SK-N-SH treated with all-trans-retinoic acid at 6 μM for 48 hours (cell line): ENCODE measurements around the gene VPS37C.

Experiments used
- ATAC-seq: fragments of 200-7000 bp; cut with Tn5 transposase; 3 replicates; pipeline ENCODE4 v1.9.1; 2020; ENCODE audit warnings: mild to moderate bottlenecking, moderate library complexity
- ARNTL ChIP-seq: fragments of 450-650 bp; formaldehyde crosslinking; IDR thresholded peaks from 2 replicates; pipeline ENCODE4 v1.5.0; 2020; ENCODE audit warnings: low read depth, mild to moderate bottlenecking, moderate library complexity, borderline replicate concordance
- BACH2 ChIP-seq: fragments of 250-450 bp; sonication (Bioruptor Pico); IDR thresholded peaks from 2 replicates; pipeline ENCODE4 v1.9.0; 2021; ENCODE audit warnings: mild to moderate bottlenecking, borderline replicate concordance
- CREB5 ChIP-seq: fragments of 250-450 bp; sonication (Bioruptor Pico); IDR thresholded peaks from 2 replicates; pipeline ENCODE4 v1.5.1; 2020; ENCODE audit warnings: low read depth, mild to moderate bottlenecking, moderate library complexity
- CSRNP3 ChIP-seq: fragments of 250-450 bp; sonication (Bioruptor Pico); IDR thresholded peaks from 2 replicates; pipeline ENCODE4 v1.5.1; 2021; ENCODE audit warnings: mild to moderate bottlenecking, moderate library complexity
- ESRRG ChIP-seq: fragments of 250-450 bp; sonication (Bioruptor Pico); IDR thresholded peaks from 2 replicates; pipeline ENCODE4 v1.6.1; 2021; ENCODE audit warnings: mild to moderate bottlenecking
- GLIS3 ChIP-seq: fragments of 250-450 bp; sonication (Bioruptor Pico); IDR thresholded peaks from 2 replicates; pipeline ENCODE4 v1.5.0; 2020; ENCODE audit warnings: mild to moderate bottlenecking, moderate library complexity
- ISL1 ChIP-seq: fragments of 250-450 bp; sonication (Bioruptor Pico); IDR thresholded peaks from 2 replicates; pipeline ENCODE4 v2.1.2; 2022; ENCODE audit warnings: mild to moderate bottlenecking, moderate library complexity
- OSR1 ChIP-seq: fragments of 250-450 bp; sonication (Bioruptor Pico); IDR thresholded peaks from 2 replicates; pipeline ENCODE4 v1.8.0; 2022; ENCODE audit warnings: moderate library complexity, mild to moderate bottlenecking, inconsistent platforms
- PATZ1 ChIP-seq: fragments of 250-450 bp; sonication (Bioruptor Pico); IDR thresholded peaks from 2 replicates; pipeline ENCODE4 v1.8.0; 2020; ENCODE audit warnings: mild to moderate bottlenecking, moderate library complexity, borderline replicate concordance
- POU6F1 ChIP-seq: fragments of 250-450 bp; sonication (Bioruptor Pico); IDR thresholded peaks from 2 replicates; pipeline ENCODE4 v1.8.0; 2021; ENCODE audit warnings: low read depth, mild to moderate bottlenecking, moderate library complexity, borderline replicate concordance
- PPARA ChIP-seq: fragments of 250-450 bp; sonication (Bioruptor Pico); IDR thresholded peaks from 2 replicates; pipeline ENCODE4 v1.5.0; 2020; ENCODE audit warnings: mild to moderate bottlenecking, borderline replicate concordance
- SNAI2 ChIP-seq: fragments of 250-450 bp; sonication (Bioruptor Pico); IDR thresholded peaks from 2 replicates; pipeline ENCODE4 v1.5.0; 2020; ENCODE audit warnings: mild to moderate bottlenecking, moderate library complexity
- TCF4 ChIP-seq: fragments of 250-450 bp; sonication (Bioruptor Pico); IDR thresholded peaks from 2 replicates; pipeline ENCODE4 v1.8.0; 2021; ENCODE audit warnings: mild to moderate bottlenecking, moderate library complexity, borderline replicate concordance
- TOX ChIP-seq: fragments of 250-450 bp; sonication (Bioruptor Pico); IDR thresholded peaks from 2 replicates; pipeline ENCODE4 v1.8.0; 2021; ENCODE audit warnings: mild to moderate bottlenecking, moderate library complexity, borderline replicate concordance
- TSHZ2 ChIP-seq: fragments of 250-450 bp; sonication (Bioruptor Pico); IDR thresholded peaks from 2 replicates; pipeline ENCODE4 v1.5.0; 2020; ENCODE audit warnings: mild to moderate bottlenecking, moderate library complexity
- ZC3H10 ChIP-seq: fragments of 250-450 bp; sonication (Bioruptor Pico); IDR thresholded peaks from 2 replicates; pipeline ENCODE4 v1.5.1; 2021; ENCODE audit warnings: mild to moderate bottlenecking, moderate library complexity
- ZFP30 ChIP-seq: fragments of 450-650 bp; formaldehyde crosslinking; IDR thresholded peaks from 2 replicates; pipeline ENCODE4 v1.5.0; 2022; ENCODE audit warnings: mild to moderate bottlenecking, moderate library complexity
- ZNF565 ChIP-seq: fragments of 450-650 bp; formaldehyde crosslinking; conservative IDR thresholded peaks from 2 replicates; pipeline ENCODE4 v1.5.0; 2020; ENCODE audit warnings: low read depth, mild to moderate bottlenecking, moderate library complexity
- ZNF70 ChIP-seq: fragments of 450-650 bp; formaldehyde crosslinking; IDR thresholded peaks from 2 replicates; pipeline ENCODE4 v1.5.0; 2020; ENCODE audit warnings: mild to moderate bottlenecking, moderate library complexity
- ZNF8 ChIP-seq: fragments of 450-650 bp; formaldehyde crosslinking; IDR thresholded peaks from 2 replicates; pipeline ENCODE4 v1.5.0; 2020; ENCODE audit warnings: mild to moderate bottlenecking, moderate library complexity

The VPS37C gene

GRCh38 chr11:61146416-61146815 is 14.8 kb downstream of the VPS37C start (continued):
- TF ChIP-seq PATZ1 (CRISPR knock-in tag) (no peak), ARNTL (CRISPR knock-in tag) (no peak), BACH2 (no peak)

- no peak for ATAC-seq
- TF ChIP-seq SNAI2 (CRISPR knock-in tag) (no peak), TCF4 (CRISPR knock-in tag) (no peak), GLIS3 (CRISPR knock-in tag) (no peak), ARNTL (CRISPR knock-in tag) (no peak), ZNF70 (no peak), ZNF8 (CRISPR knock-in tag) (no peak), PATZ1 (CRISPR knock-in tag) (no peak), ZFP30 (no peak)
- TF ChIP-seq, all 23 proteins: peak for 0
These were observed 15.8 kb downstream of the VPS37C start for GRCh38 chr11:61145228-61146005.

- TF ChIP-seq ZNF565 (CRISPR knock-in tag) (no peak), BACH2 (no peak), TOX (CRISPR knock-in tag) (no peak), ARNTL (CRISPR knock-in tag) (no peak), ISL1 (CRISPR knock-in tag) (no peak), SNAI2 (CRISPR knock-in tag) (no peak)
These were observed 16.6 kb downstream of the VPS37C start for GRCh38 chr11:61144511-61145179.

GRCh38 chr11:61142424-61142823 is 18.8 kb downstream of the VPS37C start:
- ATAC-seq: no peak
- TF ChIP-seq SNAI2 (CRISPR knock-in tag): no peak
- no peak for TF ChIP-seq OSR1 (CRISPR knock-in tag)
- TF ChIP-seq POU6F1 (CRISPR knock-in tag): no peak
- no peak for TF ChIP-seq TCF4 (CRISPR knock-in tag)
- no peak for TF ChIP-seq TOX (CRISPR knock-in tag)
- TF ChIP-seq ZNF565 (CRISPR knock-in tag): no peak
- TF ChIP-seq ZNF70: no peak
- TF ChIP-seq ZC3H10: no peak
- no peak for TF ChIP-seq ESRRG
- no peak for TF ChIP-seq PATZ1 (CRISPR knock-in tag)
- no peak for TF ChIP-seq CSRNP3 (CRISPR knock-in tag)
- no peak for TF ChIP-seq ISL1 (CRISPR knock-in tag)
- TF ChIP-seq ZFP30: no peak
- no peak for TF ChIP-seq PPARA (CRISPR knock-in tag)
- no peak for TF ChIP-seq TSHZ2 (CRISPR knock-in tag)
- TF ChIP-seq BACH2: no peak
- TF ChIP-seq ZNF8 (CRISPR knock-in tag): no peak
- no peak for TF ChIP-seq CREB5

More at GRCh38 chr11:61144511-61145179, 16.6 kb downstream of the VPS37C start:
- ATAC-seq: no peak
